Skeletal muscle tissue (tissue), 4 donors: ENCODE measurements around the gene TTC7B. TPM values are rescaled to one million over a fixed set of nuclear protein-coding genes. Genes with fewer than 3 reads are reported as not detected.
A peak's percentile ranks its signal among the peaks of the same experiment; 100 is the strongest.

ENCODE experiments used
- H3K27ac ChIP-seq: one replicate; pipeline ENCODE4 v1.7.0; 2013; ENCODE audit warnings: mild to moderate bottlenecking, low read depth, low read length, inconsistent platforms
- H3K27me3 ChIP-seq, 3 donors: one replicate each; pipeline ENCODE4 v1.7.0; 2013; ENCODE audit warnings: low read length in 3 of 3; ENCODE audit not compliant: control insufficient read depth in 3 of 3, insufficient read depth in 3 of 3
- H3K36me3 ChIP-seq, 3 donors: one replicate each; pipeline ENCODE4 v1.7.0; 2013; ENCODE audit warnings: low read length in 3 of 3; ENCODE audit not compliant: control insufficient read depth in 3 of 3, insufficient read depth in 3 of 3
- H3K4me1 ChIP-seq, 3 donors: one replicate each; pipeline ENCODE4 v1.7.0; 2013; ENCODE audit warnings: low read length in 3 of 3, mild to moderate bottlenecking in 3 of 3; ENCODE audit not compliant: control insufficient read depth in 3 of 3, insufficient read depth in 3 of 3
- H3K4me3 ChIP-seq, 3 donors: one replicate each; pipeline ENCODE4 v1.7.0; 2013; ENCODE audit warnings: low read length in 3 of 3
- H3K9ac ChIP-seq, 3 donors: one replicate each; pipeline ENCODE4 v1.7.0; 2013; ENCODE audit warnings: low read length in 3 of 3, mild to moderate bottlenecking in 3 of 3, moderate library complexity in 2 of 3, low read depth in 1 of 3
- H3K9me3 ChIP-seq, 3 donors: one replicate each; pipeline ENCODE4 v1.7.0; 2013; ENCODE audit warnings: low read length in 3 of 3; ENCODE audit not compliant: control insufficient read depth in 3 of 3
- total RNA-seq: library from RNA; depleted of rRNA; stranded (reverse); fragments of >200 nt; gene quantifications from one replicate; pipeline ENCODE4 v1.2.3, GENCODE V29; 2014
- donor health status: Osteomylitis.

TTC7B gene
- total RNA-seq, 1 donor from 2014 or later, result 5.7 TPM

- peak overlapping the region; percentile 26 for H3K27ac ChIP-seq
- H3K4me1 ChIP-seq, result peaks cover 32 to 51% (median 37%) of the 10 kb centered on the region in 3 donors
- H3K9ac ChIP-seq, result no peak overlapping the region
- H3K36me3 ChIP-seq, result peaks cover 0 to 12% (median 0%) of the 10 kb centered on the region in 3 donors
- no peak overlapping the region for H3K4me3 ChIP-seq
- H3K27me3 ChIP-seq, result no peaks in the 10 kb centered on the region
- no peaks in the 10 kb centered on the region for H3K9me3 ChIP-seq
These were observed 201.3 kb downstream of the TTC7B start for GRCh38 chr14:90614696-90615516.

DNA sequence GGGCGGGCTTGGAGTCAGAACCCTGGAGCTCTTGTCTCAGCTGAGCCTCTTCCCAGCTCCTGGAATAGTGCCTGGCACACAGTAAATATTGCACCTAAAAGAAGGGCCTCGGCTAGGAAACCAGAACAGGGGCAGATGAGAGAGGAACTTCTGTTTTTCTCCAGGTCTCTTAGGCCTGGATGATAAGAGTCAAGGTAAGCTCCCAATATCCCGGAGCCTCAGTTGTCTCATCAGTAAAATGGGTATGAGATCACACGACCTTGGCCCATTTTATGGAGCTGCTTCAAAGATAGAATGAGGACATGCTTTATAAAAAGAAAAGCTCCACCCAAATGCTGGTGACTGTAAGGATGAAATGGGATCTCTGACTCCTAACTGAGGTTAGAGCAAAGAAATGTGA, 202.2 kb downstream of the TTC7B start:
- Histone ChIP-seq H3K4me1 (peaks cover 40 to 52% (median 40%) of the 10 kb centered on the region in 3 donors), H3K27ac (no peak overlapping the region)

GRCh38 chr14:90613453-90613852, 202.8 kb downstream of the TTC7B start:
- no peaks in the 10 kb centered on the region for H3K9me3 ChIP-seq
- no peak overlapping the region for H3K27ac ChIP-seq
- peaks cover 40 to 57% (median 43%) of the 10 kb centered on the region in 3 donors for H3K4me1 ChIP-seq
- H3K4me3 ChIP-seq, result no peak overlapping the region
- H3K9ac ChIP-seq, result peak overlapping the region in 1 of 3 donors; percentile 8
- no peaks in the 10 kb centered on the region for H3K27me3 ChIP-seq
- H3K36me3 ChIP-seq, result peaks cover 0 to 13% (median 0%) of the 10 kb centered on the region in 3 donors

More for the DNA sequence above, 202.2 kb downstream of the TTC7B start:
- no peak overlapping the region for H3K9ac ChIP-seq
- H3K4me3 ChIP-seq, result no peak overlapping the region
- H3K36me3 ChIP-seq, result peaks cover 0 to 15% (median 0%) of the 10 kb centered on the region in 3 donors
- no peaks in the 10 kb centered on the region for H3K9me3 ChIP-seq
- no peaks in the 10 kb centered on the region for H3K27me3 ChIP-seq

DNA sequence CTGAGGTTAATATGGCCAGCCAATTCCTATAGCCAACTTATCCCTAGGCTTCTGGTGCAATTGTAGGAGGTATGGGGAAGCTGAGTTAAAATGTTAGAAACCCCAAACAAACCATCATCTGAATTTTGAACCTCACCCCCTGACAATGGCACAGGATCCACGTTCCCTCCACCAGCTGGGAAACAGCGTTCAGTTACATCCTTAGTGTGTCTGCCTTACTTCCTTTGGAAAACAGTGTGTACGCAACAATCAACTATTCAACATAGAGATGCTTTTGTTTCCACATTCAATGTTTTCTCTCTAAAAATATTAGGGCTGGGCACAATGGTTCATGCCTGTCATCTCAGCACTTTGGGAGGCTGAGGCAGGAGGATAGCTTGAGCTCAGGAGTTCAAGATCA, 203.4 kb downstream of the TTC7B start:
- Histone ChIP-seq H3K4me1 (peaks cover 40 to 59% (median 43%) of the 10 kb centered on the region in 3 donors), H3K27me3 (no peaks in the 10 kb centered on the region), H3K4me3 (no peak overlapping the region), H3K9ac (no peak overlapping the region), H3K36me3 (peaks cover 0 to 12% (median 3%) of the 10 kb centered on the region in 3 donors), H3K27ac (peak overlapping the region; percentile 21), H3K9me3 (no peaks in the 10 kb centered on the region)

- Histone ChIP-seq H3K9ac (peak overlapping the region; percentile 33 to 41 (median 37)), H3K4me1 (peaks cover 40 to 59% (median 43%) of the 10 kb centered on the region in 3 donors), H3K36me3 (peaks cover 0 to 10% (median 3%) of the 10 kb centered on the region in 3 donors), H3K9me3 (no peaks in the 10 kb centered on the region), H3K27me3 (no peaks in the 10 kb centered on the region), H3K4me3 (no peak overlapping the region), H3K27ac (peak overlapping the region; percentile 21)
These were observed 204.3 kb downstream of the TTC7B start for GRCh38 chr14:90611936-90612335.

- Histone ChIP-seq H3K9me3 (no peaks in the 10 kb centered on the region), H3K4me1 (peaks cover 37 to 59% (median 43%) of the 10 kb centered on the region in 3 donors), H3K27me3 (no peaks in the 10 kb centered on the region), H3K36me3 (peaks cover 0 to 10% (median 3%) of the 10 kb centered on the region in 3 donors), H3K27ac (peak overlapping the region; percentile 21), H3K4me3 (no peak overlapping the region), H3K9ac (peak overlapping the region; percentile 33 to 41 (median 37))
These were observed 204.7 kb downstream of the TTC7B start for GRCh38 chr14:90611501-90611900.

DNA sequence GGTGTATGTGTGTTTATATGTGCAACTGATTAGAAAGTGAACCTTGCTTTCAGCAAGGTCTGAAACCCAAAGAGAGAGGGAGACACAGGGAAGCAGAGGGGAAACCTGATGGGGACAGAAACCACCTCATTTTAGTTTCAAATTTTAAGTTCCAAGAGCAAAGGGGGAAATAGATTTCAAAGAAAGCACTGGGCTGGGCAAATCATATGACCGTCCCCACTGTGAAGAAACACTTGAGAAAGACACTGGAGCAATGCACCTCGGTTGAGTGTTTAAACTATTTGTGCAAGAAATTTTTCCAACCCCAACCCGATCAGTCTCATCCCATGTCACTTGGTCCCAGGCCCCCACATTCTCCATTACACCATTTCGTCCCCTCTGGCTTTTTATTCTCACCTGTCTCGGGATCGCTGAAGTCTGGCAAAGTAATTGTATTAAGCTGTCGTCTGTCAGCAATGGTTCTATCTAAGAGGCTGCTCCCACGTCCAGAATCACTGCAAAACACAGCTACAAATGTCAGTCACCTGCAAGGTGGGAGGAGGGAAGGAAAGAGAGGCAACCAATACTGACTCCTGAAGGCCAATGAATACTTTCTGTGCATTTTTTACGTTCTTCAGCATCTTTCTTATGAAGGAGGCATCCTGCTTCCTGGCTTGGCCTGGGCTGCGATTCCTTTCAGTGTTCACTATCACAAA, 205.7 kb downstream of the TTC7B start:
- Histone ChIP-seq H3K27ac (no peak overlapping the region), H3K4me3 (no peak overlapping the region), H3K36me3 (peaks cover 0 to 10% (median 3%) of the 10 kb centered on the region in 3 donors), H3K4me1 (peaks cover 34 to 59% (median 40%) of the 10 kb centered on the region in 3 donors), H3K9ac (no peak overlapping the region), H3K27me3 (no peaks in the 10 kb centered on the region), H3K9me3 (no peaks in the 10 kb centered on the region)

DNA sequence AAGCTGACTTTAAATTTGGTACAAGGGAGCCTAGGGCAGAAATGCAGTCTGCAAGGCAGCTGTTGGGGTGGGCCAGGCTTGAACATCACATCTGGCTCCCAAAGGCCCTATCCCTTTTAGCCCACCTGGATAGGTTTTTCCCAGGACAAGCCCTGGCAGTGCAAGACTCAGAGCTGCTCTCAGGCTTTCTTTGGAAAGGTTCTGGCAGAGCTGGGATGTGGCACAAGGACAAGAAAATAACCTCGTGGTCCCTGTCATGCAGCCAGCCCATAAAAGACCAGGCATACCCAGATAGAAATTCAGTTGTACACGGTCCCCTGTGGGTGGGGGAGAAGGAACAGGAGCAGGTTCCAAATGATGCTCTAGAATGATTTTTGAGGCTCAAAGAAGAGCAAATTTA, 206.9 kb downstream of the TTC7B start:
- H3K27ac ChIP-seq, result no peak overlapping the region
- H3K9ac ChIP-seq, result peak overlapping the region in 2 of 3 donors; percentile 4 to 33
- peaks cover 26 to 48% (median 31%) of the 10 kb centered on the region in 3 donors for H3K4me1 ChIP-seq
- H3K4me3 ChIP-seq, result no peak overlapping the region
- H3K27me3 ChIP-seq, result no peaks in the 10 kb centered on the region
- no peaks in the 10 kb centered on the region for H3K9me3 ChIP-seq
- H3K36me3 ChIP-seq, result peaks cover 0 to 10% (median 3%) of the 10 kb centered on the region in 3 donors

DNA sequence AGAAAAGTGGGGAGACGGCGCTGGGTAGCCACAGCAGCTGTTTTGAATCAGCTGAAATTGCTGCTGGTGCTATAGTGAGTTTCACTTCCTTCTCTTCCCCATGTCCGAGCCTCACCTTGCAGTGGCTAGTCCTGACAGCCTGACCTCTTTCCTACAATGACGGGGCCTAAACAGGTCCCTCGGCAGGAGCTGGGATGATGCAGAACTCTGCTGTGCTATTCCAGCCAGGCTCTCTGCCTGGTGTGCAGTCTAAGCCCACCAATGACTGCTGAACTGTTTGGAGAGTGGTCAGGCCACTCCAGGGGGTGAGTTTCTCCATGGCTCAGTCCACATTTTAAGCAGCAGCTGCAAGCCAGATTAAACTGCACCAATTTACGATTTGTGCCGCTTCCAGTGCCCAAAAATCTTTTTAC, 207.3 kb downstream of the TTC7B start:
- Histone ChIP-seq H3K27me3 (no peaks in the 10 kb centered on the region), H3K4me3 (no peak overlapping the region), H3K9me3 (no peaks in the 10 kb centered on the region), H3K9ac (peak overlapping the region in 2 of 3 donors; percentile 4 to 33), H3K36me3 (peaks cover 0 to 10% (median 3%) of the 10 kb centered on the region in 3 donors), H3K27ac (no peak overlapping the region), H3K4me1 (peaks cover 26 to 45% (median 31%) of the 10 kb centered on the region in 3 donors)
